Measurements from ENCODE around the gene VBP1.

The VBP1 gene

GRCh38 chrX:155216179-155216939 lies at the start of gene VBP1 (continued):
- TF ChIP-seq ZNF26 (tag by site-specific recombination; IDR thresholded peaks at IDR 0.05) (no peak), SP3 (tag by site-specific recombination; IDR thresholded peaks at IDR 0.05) (peak; percentile 43), ZNF585B (tag by site-specific recombination; IDR thresholded peaks at IDR 0.05) (no peak), ZNF19 (tag by site-specific recombination; IDR thresholded peaks at IDR 0.05; ENCODE audit: low read depth) (no peak), ZNF10 (tag by site-specific recombination; IDR thresholded peaks at IDR 0.05) (no peak), PRDM10 (tag by site-specific recombination; IDR thresholded peaks at IDR 0.05) (peak; percentile 91), ZBTB1 (tag by site-specific recombination; IDR thresholded peaks at IDR 0.05) (no peak), BCL11B (tag by site-specific recombination; IDR thresholded peaks at IDR 0.05; ENCODE audit: low read depth) (no peak), ZNF610 (tag by site-specific recombination; IDR thresholded peaks at IDR 0.05; ENCODE audit: borderline replicate concordance) (peak; percentile 51; the same call in 1 of the 2 replicates), ZNF112 (tag by site-specific recombination; IDR thresholded peaks at IDR 0.05) (no peak), ZNF48 (tag by site-specific recombination; IDR thresholded peaks at IDR 0.05) (no peak), KLF1 (tag by site-specific recombination; IDR thresholded peaks at IDR 0.05) (peak; percentile 43; the same call in 1 of the 2 replicates), ZBTB8A (tag by site-specific recombination; IDR thresholded peaks at IDR 0.05) (peak; percentile 42; the same call in 1 of the 2 replicates), GLI2 (tag by site-specific recombination; IDR thresholded peaks at IDR 0.05; ENCODE audit: borderline replicate concordance, low read depth) (no peak), ZIC2 (tag by site-specific recombination; IDR thresholded peaks at IDR 0.05) (no peak), ZNF140 (tag by site-specific recombination; IDR thresholded peaks at IDR 0.05) (no peak), ZNF426 (tag by site-specific recombination; IDR thresholded peaks at IDR 0.05) (no peak), ZSCAN30 (tag by site-specific recombination; IDR thresholded peaks at IDR 0.05) (0 out of 2 replicates have a peak, but pooled peaks have one; percentile 18), KLF8 (tag by site-specific recombination; IDR thresholded peaks at IDR 0.05) (no peak), ZNF394 (tag by site-specific recombination; IDR thresholded peaks at IDR 0.05; ENCODE audit: borderline replicate concordance) (peak; percentile 92), ZNF596 (tag by site-specific recombination; IDR thresholded peaks at IDR 0.05) (no peak), ZNF292 (tag by site-specific recombination; IDR thresholded peaks at IDR 0.05; ENCODE audit: borderline replicate concordance, low read depth) (no peak), YY2 (tag by site-specific recombination; IDR thresholded peaks at IDR 0.05) (peak; percentile 79; the same call in 1 of the 2 replicates), ZNF560 (tag by site-specific recombination; IDR thresholded peaks at IDR 0.05; ENCODE audit: borderline replicate concordance) (no peak), ZNF501 (tag by site-specific recombination; IDR thresholded peaks at IDR 0.05) (no peak; the same call in 1 of the 2 replicates), ZNF184 (tag by site-specific recombination; IDR thresholded peaks at IDR 0.05) (no peak), ZBTB21 (tag by site-specific recombination; IDR thresholded peaks at IDR 0.05) (no peak), ZNF416 (tag by site-specific recombination; IDR thresholded peaks at IDR 0.05) (no peak), RBAK (tag by site-specific recombination; IDR thresholded peaks at IDR 0.05) (no peak), HOXD13 (CRISPR knock-in tag; IDR thresholded peaks at IDR 0.05; ENCODE audit: borderline replicate concordance) (no peak)
- TF ChIP-seq, protein P1, sequence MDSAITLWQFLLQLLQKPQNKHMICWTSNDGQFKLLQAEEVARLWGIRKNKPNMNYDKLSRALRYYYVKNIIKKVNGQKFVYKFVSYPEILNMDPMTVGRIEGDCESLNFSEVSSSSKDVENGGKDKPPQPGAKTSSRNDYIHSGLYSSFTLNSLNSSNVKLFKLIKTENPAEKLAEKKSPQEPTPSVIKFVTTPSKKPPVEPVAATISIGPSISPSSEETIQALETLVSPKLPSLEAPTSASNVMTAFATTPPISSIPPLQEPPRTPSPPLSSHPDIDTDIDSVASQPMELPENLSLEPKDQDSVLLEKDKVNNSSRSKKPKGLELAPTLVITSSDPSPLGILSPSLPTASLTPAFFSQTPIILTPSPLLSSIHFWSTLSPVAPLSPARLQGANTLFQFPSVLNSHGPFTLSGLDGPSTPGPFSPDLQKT (IDR thresholded peaks at IDR 0.05; ENCODE audit: borderline replicate concordance, low read depth, low read length) = no peak
- TF ChIP-seq, protein P2, sequence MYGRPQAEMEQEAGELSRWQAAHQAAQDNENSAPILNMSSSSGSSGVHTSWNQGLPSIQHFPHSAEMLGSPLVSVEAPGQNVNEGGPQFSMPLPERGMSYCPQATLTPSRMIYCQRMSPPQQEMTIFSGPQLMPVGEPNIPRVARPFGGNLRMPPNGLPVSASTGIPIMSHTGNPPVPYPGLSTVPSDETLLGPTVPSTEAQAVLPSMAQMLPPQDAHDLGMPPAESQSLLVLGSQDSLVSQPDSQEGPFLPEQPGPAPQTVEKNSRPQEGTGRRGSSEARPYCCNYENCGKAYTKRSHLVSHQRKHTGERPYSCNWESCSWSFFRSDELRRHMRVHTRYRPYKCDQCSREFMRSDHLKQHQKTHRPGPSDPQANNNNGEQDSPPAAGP (tag by site-specific recombination; IDR thresholded peaks at IDR 0.05) = peak; percentile 50; the same call in 1 of the 2 replicates
- TF ChIP-seq, protein P3, sequence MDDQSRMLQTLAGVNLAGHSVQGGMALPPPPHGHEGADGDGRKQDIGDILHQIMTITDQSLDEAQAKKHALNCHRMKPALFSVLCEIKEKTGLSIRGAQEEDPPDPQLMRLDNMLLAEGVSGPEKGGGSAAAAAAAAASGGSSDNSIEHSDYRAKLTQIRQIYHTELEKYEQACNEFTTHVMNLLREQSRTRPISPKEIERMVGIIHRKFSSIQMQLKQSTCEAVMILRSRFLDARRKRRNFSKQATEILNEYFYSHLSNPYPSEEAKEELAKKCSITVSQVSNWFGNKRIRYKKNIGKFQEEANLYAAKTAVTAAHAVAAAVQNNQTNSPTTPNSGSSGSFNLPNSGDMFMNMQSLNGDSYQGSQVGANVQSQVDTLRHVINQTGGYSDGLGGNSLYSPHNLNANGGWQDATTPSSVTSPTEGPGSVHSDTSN (CRISPR knock-in tag; IDR thresholded peaks at IDR 0.05) = peak; percentile 83; the same call in 1 of the 2 replicates
